ENCODE data around the gene ST3GAL2. TPM values are rescaled to one million over a fixed set of nuclear protein-coding genes. Genes with fewer than 3 reads are reported as not detected.

The ST3GAL2 gene
- total and polyA plus RNA-seq, 9 of the 15 experiments (the other 6 are each of a cell fraction or from before 2014, with no cell fraction given): 1.5 to 108 (median 34.3) TPM

DNA sequence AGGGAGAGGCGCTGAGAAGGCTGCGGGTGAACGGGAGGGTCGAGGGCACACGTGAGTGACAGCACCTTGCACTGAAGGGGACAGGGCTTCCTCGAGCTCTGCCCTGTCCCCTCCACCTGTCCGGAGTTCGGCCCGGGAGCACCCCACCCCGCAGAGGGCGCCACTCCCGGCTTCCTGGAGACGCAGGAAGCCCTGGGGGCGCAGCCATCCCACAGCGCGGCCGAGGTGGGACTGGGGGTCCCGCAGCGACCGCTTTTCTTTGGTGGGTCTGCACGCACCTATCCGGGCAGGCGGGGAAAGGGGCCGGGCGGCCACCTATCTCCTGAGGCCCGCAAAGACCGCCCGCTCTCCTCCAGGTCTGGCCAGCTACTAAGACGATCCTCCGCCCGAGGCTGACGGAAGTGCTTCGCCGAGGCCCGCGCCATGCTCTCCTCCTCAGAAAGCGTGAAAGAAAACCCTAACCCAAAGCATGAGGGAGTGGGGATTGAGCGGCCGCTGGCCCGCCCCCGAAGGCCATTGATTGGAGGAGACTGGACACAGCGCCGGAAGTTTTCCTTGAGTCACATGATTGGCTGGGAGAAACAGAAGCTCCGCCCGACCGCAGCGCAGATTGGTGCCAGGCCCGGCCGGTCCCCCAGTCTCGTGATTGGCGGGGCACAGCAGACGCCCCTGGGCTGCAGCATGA lies 57.8 kb downstream of the ST3GAL2 start (continued):
- TF ChIP-seq RBM15 (IDR thresholded peaks at IDR 0.05; ENCODE audit: insufficient read depth, low read length) (no peak), POLR2AphosphoS5 (IDR thresholded peaks at IDR 0.05; ENCODE audit: control insufficient read depth, insufficient read depth, low read depth, low read length) (peak; percentile 38; the same call in 1 of the 2 replicates), ARNT (IDR thresholded peaks at IDR 0.05) (no peak), XRCC3 (IDR thresholded peaks at IDR 0.05) (no peak), ZNF766 (CRISPR knock-in tag; conservative IDR thresholded peaks at IDR 0.05) (no peak), LARP7 (IDR thresholded peaks at IDR 0.05) (no peak), SRSF7 (optimal IDR thresholded peaks at IDR 0.05; ENCODE audit: low read depth, low read length) (no peak), PHTF2 (CRISPR knock-in tag; IDR thresholded peaks at IDR 0.05) (no peak), IFI16 (CRISPR knock-in tag; IDR thresholded peaks at IDR 0.05) (no peak), PML (IDR thresholded peaks at IDR 0.05; ENCODE audit: low read length) (no peak), FUS (optimal IDR thresholded peaks at IDR 0.05; ENCODE audit: low read depth, low read length) (no peak), MIER1 (IDR thresholded peaks at IDR 0.05; ENCODE audit: low read depth) (no peak), NFIX (CRISPR knock-in tag; IDR thresholded peaks at IDR 0.05; ENCODE audit: low read depth) (no peak)
- TF ChIP-seq, protein P1, sequence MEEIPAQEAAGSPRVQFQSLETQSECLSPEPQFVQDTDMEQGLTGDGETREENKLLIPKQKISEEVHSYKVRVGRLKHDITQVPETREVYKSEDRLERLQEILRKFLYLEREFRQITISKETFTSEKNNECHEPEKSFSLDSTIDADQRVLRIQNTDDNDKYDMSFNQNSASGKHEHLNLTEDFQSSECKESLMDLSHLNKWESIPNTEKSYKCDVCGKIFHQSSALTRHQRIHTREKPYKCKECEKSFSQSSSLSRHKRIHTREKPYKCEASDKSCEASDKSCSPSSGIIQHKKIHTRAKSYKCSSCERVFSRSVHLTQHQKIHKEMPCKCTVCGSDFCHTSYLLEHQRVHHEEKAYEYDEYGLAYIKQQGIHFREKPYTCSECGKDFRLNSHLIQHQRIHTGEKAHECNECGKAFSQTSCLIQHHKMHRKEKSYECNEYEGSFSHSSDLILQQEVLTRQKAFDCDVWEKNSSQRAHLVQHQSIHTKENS (CRISPR knock-in tag; IDR thresholded peaks at IDR 0.05): no peak
- TF ChIP-seq, protein P2, sequence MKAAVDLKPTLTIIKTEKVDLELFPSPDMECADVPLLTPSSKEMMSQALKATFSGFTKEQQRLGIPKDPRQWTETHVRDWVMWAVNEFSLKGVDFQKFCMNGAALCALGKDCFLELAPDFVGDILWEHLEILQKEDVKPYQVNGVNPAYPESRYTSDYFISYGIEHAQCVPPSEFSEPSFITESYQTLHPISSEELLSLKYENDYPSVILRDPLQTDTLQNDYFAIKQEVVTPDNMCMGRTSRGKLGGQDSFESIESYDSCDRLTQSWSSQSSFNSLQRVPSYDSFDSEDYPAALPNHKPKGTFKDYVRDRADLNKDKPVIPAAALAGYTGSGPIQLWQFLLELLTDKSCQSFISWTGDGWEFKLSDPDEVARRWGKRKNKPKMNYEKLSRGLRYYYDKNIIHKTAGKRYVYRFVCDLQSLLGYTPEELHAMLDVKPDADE (conservative IDR thresholded peaks at IDR 0.05; ENCODE audit: control insufficient read depth, low read depth, low read length): 0 out of 2 replicates have a peak, but pooled peaks have one; percentile 9
- TF ChIP-seq, protein P3, sequence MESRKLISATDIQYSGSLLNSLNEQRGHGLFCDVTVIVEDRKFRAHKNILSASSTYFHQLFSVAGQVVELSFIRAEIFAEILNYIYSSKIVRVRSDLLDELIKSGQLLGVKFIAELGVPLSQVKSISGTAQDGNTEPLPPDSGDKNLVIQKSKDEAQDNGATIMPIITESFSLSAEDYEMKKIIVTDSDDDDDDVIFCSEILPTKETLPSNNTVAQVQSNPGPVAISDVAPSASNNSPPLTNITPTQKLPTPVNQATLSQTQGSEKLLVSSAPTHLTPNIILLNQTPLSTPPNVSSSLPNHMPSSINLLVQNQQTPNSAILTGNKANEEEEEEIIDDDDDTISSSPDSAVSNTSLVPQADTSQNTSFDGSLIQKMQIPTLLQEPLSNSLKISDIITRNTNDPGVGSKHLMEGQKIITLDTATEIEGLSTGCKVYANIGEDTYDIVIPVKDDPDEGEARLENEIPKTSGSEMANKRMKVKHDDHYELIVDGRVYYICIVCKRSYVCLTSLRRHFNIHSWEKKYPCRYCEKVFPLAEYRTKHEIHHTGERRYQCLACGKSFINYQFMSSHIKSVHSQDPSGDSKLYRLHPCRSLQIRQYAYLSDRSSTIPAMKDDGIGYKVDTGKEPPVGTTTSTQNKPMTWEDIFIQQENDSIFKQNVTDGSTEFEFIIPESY (CRISPR knock-in tag; IDR thresholded peaks at IDR 0.05): peak; percentile 84
- TF ChIP-seq, protein P4, sequence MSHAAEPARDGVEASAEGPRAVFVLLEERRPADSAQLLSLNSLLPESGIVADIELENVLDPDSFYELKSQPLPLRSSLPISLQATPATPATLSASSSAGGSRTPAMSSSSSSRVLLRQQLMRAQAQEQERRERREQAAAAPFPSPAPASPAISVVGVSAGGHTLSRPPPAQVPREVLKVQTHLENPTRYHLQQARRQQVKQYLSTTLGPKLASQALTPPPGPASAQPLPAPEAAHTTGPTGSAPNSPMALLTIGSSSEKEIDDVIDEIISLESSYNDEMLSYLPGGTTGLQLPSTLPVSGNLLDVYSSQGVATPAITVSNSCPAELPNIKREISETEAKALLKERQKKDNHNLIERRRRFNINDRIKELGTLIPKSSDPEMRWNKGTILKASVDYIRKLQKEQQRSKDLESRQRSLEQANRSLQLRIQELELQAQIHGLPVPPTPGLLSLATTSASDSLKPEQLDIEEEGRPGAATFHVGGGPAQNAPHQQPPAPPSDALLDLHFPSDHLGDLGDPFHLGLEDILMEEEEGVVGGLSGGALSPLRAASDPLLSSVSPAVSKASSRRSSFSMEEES (CRISPR knock-in tag; IDR thresholded peaks at IDR 0.05): peak; percentile 43; the same call in 1 of the 2 replicates
- TF ChIP-seq, protein P5, sequence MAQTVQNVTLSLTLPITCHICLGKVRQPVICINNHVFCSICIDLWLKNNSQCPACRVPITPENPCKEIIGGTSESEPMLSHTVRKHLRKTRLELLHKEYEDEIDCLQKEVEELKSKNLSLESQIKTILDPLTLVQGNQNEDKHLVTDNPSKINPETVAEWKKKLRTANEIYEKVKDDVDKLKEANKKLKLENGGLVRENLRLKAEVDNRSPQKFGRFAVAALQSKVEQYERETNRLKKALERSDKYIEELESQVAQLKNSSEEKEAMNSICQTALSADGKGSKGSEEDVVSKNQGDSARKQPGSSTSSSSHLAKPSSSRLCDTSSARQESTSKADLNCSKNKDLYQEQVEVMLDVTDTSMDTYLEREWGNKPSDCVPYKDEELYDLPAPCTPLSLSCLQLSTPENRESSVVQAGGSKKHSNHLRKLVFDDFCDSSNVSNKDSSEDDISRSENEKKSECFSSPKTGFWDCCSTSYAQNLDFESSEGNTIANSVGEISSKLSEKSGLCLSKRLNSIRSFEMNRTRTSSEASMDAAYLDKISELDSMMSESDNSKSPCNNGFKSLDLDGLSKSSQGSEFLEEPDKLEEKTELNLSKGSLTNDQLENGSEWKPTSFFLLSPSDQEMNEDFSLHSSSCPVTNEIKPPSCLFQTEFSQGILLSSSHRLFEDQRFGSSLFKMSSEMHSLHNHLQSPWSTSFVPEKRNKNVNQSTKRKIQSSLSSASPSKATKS (CRISPR knock-in tag; IDR thresholded peaks at IDR 0.05): no peak
- TF ChIP-seq, protein P6, sequence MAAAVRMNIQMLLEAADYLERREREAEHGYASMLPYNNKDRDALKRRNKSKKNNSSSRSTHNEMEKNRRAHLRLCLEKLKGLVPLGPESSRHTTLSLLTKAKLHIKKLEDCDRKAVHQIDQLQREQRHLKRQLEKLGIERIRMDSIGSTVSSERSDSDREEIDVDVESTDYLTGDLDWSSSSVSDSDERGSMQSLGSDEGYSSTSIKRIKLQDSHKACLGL (CRISPR knock-in tag; IDR thresholded peaks at IDR 0.05; ENCODE audit: borderline replicate concordance, poor library complexity, severe bottlenecking): no peak

Measured in K562 (cell line).